H1 (cell line): ENCODE data around the gene MCAT.

Experiments
- GTF2F1 ChIP-seq: IDR thresholded peaks from 2 replicates; pipeline ENCODE4 v1.6.1; 2012; ENCODE audit warnings: low read depth, low read length, improper control_type of control experiment, borderline replicate concordance
- RAD21 ChIP-seq, 2 experiments: IDR thresholded peaks in 1 of 2; conservative IDR thresholded peaks in 1 of 2; 2 replicates each; pipeline ENCODE4 v1.6.1; 2011; ENCODE audit warnings: low read depth in 2 of 2, low read length in 2 of 2, improper control_type of control experiment in 1 of 2, inconsistent platforms in 1 of 2, mild to moderate bottlenecking in 1 of 2, moderate library complexity in 1 of 2
- SIRT6 ChIP-seq: IDR thresholded peaks from one replicate; pipeline ENCODE4 v1.7.1; 2012; ENCODE audit warnings: low read length, inconsistent platforms
- SRF ChIP-seq: IDR thresholded peaks from 2 replicates; pipeline ENCODE4 v1.6.1; 2011; ENCODE audit warnings: mild to moderate bottlenecking, low read depth, low read length, moderate library complexity
- TAF1 ChIP-seq: IDR thresholded peaks from 2 replicates; pipeline ENCODE4 v1.6.1; 2011; ENCODE audit warnings: mild to moderate bottlenecking, low read depth, low read length

DNA sequence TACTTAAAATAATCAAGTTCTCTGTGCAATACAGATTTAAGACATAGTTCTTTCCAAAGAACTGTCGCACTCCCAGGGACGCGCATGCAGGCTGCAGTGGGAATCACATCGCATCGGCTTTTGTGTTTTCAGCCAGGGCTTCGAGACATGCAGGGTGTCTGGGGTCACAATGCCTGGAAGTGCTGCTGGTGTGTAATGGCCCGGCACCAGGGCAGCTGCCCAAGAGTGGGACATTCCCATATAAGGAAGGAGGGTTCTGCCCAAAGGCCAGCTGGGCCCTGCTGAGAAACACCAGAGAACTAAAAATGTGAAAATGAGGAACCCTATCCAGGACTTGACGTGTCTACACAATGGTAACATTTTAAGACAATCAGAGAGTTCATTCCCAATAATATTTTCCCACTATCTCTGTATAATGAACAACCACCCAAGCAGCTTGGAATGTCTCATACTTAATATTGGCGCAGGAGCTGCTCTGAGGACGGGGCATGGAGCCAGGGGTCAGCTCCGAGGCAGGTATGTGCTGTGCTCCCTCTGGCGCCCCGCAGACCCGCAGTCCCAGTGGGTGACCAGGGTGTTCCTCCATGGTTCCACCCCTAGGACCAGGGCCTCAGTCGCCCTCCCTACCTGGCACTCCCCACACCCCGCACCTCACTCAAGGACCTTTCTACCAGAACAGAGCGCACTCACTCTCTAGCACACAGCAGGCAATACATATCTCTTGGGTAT, 11.3 kb downstream of the MCAT start:
- TF ChIP-seq RAD21 (IDR thresholded peaks at IDR 0.05 in 1 of 2, conservative IDR thresholded peaks at IDR 0.05 in 1 of 2; ENCODE audit: low read depth in 2 of 2, low read length in 2 of 2) (no peak), TAF1 (no peak), GTF2F1 (no peak), SRF (no peak), SIRT6 (no peak)
